BLaER1 (cell line): ENCODE data around the gene HERPUD1.
"Not testable (repeated sequence)": the region's sequence is repeated elsewhere in the genome, so short reads cannot be mapped to it uniquely, and the experiment has no call there.

Experiments used
- H3K27ac ChIP-seq: shearing (Covaris generic); formaldehyde crosslinking; 2 replicates; pipeline ENCODE4 v1.8.1; 2022
- H3K27me3 ChIP-seq: shearing (Covaris generic); formaldehyde crosslinking; 2 replicates; pipeline ENCODE4 v1.8.1; 2022
- H3K36me3 ChIP-seq: shearing (Covaris generic); formaldehyde crosslinking; 2 replicates; pipeline ENCODE4 v1.8.1; 2022
- H3K4me1 ChIP-seq: shearing (Covaris generic); formaldehyde crosslinking; 2 replicates; pipeline ENCODE4 v1.8.1; 2022
- H3K4me2 ChIP-seq: shearing (Covaris generic); formaldehyde crosslinking; 2 replicates; pipeline ENCODE4 v1.8.1; 2022
- H3K4me3 ChIP-seq: shearing (Covaris generic); formaldehyde crosslinking; 2 replicates; pipeline ENCODE4 v1.8.1; 2022
- H3K9ac ChIP-seq: shearing (Covaris generic); formaldehyde crosslinking; 2 replicates; pipeline ENCODE4 v1.8.1; 2022
- H3K9me3 ChIP-seq: shearing (Covaris generic); formaldehyde crosslinking; 2 replicates; pipeline ENCODE4 v1.8.1; 2022
- H4K20me1 ChIP-seq: shearing (Covaris generic); formaldehyde crosslinking; 2 replicates; pipeline ENCODE4 v1.8.1; 2022
- Cebpa-rat ChIP-seq: shearing (Covaris generic); IDR thresholded peaks from 2 replicates; pipeline ENCODE4 v1.8.1; 2022

HERPUD1 gene

GRCh38 chr16:56933828-56934598 is 2.1 kb downstream of the HERPUD1 start:
- peaks cover 66% of the 10 kb centered on the region for H4K20me1 ChIP-seq
- TF ChIP-seq Cebpa-rat = no peak

DNA sequence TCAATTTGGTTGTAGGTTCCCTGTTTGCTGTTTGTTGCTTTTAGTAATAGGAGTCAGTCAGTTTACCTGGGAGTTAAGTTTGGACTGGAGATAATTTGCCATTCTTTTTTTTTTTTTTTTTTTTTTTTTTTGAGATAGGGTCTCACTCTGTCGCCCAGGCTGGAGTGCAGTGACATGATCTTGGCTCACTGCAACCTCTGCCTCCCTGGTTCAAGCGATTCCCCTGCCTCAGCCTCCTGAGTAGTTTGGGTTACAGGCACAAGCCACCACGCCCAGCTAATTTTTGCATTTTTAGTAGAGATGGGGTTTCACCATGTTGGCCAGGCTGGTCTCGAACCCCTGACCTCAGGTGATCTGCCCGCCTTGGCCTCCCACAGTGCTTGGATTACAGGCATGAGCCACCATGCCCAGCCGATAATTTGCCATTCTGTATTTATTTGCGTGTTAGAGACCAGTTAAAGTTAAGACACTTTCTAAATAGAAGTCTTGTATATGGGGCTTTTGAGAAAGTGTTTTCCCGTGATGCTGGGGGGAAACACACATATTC is 2.7 kb downstream of the HERPUD1 start:
- Histone ChIP-seq H3K4me3 (peak overlapping the region; percentile 94), H3K9ac (peak overlapping the region; percentile 99), H3K4me1 (peaks cover 86% of the 10 kb centered on the region)

More at GRCh38 chr16:56933828-56934598, 2.1 kb downstream of the HERPUD1 start:
- peak overlapping the region; percentile 98; the same call in 1 of the 2 replicates for H3K27ac ChIP-seq
- H3K36me3 ChIP-seq = peaks cover 44% of the 10 kb centered on the region
- H3K27me3 ChIP-seq = no peaks in the 10 kb centered on the region
- peak overlapping the region; percentile 94 for H3K4me3 ChIP-seq
- H3K4me1 ChIP-seq = peaks cover 83% of the 10 kb centered on the region
- peak overlapping the region; percentile 94 for H3K4me2 ChIP-seq
- no peaks in the 10 kb centered on the region for H3K9me3 ChIP-seq
- H3K9ac ChIP-seq = peak overlapping the region; percentile 99

GRCh38 chr16:56935201-56935600 is 3.3 kb downstream of the HERPUD1 start:
- Histone ChIP-seq H3K4me1 (peaks cover 86% of the 10 kb centered on the region), H3K27me3 (no peaks in the 10 kb centered on the region), H4K20me1 (peaks cover 78% of the 10 kb centered on the region), H3K9me3 (no peaks in the 10 kb centered on the region), H3K27ac (no peak overlapping the region), H3K4me2 (peak overlapping the region; percentile 94), H3K36me3 (peaks cover 56% of the 10 kb centered on the region), H3K4me3 (peak overlapping the region; percentile 94), H3K9ac (peak overlapping the region; percentile 99; the same call in 1 of the 2 replicates)
- TF ChIP-seq Cebpa-rat = no peak

More for the DNA sequence above, 2.7 kb downstream of the HERPUD1 start:
- peaks cover 72% of the 10 kb centered on the region for H4K20me1 ChIP-seq
- peaks cover 51% of the 10 kb centered on the region for H3K36me3 ChIP-seq
- H3K4me2 ChIP-seq = peak overlapping the region; percentile 94
- H3K9me3 ChIP-seq, H3K27me3 ChIP-seq, H3K27ac ChIP-seq: not testable (repeated sequence)

DNA sequence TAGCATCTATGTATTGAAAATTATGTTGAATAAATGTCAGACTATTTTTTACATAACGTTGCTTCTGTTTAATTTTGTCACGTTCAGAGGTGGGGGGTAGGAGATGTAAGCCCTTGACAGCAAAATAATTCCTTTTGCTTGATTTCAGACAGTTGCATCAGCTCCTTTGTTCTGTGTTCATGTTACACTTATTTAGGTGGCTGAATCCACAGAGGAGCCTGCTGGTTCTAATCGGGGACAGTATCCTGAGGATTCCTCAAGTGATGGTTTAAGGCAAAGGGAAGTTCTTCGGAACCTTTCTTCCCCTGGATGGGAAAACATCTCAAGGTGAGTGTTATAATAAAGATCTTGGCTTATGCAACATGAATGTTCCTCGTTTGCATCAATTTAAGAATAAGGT is 4.5 kb downstream of the HERPUD1 start:
- H3K4me1 ChIP-seq = peaks cover 86% of the 10 kb centered on the region
- H4K20me1 ChIP-seq = peaks cover 90% of the 10 kb centered on the region
- H3K27me3 ChIP-seq = no peaks in the 10 kb centered on the region
- H3K27ac ChIP-seq = no peak overlapping the region; the same call in 1 of the 2 replicates
- no peaks in the 10 kb centered on the region for H3K9me3 ChIP-seq
- no peak overlapping the region for H3K9ac ChIP-seq
- no peak overlapping the region for H3K4me3 ChIP-seq
- H3K4me2 ChIP-seq = peak overlapping the region; percentile 94
- H3K36me3 ChIP-seq = peaks cover 69% of the 10 kb centered on the region
- TF ChIP-seq Cebpa-rat = no peak

DNA sequence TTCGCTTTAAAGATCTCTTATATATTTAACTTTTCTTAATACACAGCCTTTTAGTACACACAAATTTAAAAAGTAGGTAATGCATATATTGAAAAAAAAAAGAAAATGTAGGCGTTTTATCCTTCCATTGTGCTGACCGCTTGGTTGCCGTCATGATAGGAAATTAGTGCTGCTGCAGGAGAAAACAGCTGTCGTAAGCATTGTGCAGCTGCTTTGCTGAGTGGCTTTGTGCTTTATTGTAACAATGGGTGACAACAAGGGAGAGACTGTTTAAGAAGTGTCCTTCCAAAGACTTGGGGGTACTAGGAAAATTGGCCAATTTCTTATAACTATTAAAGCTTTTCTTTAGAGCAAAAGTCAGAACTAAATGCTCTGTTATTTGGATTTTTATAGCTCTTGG is 5.0 kb downstream of the HERPUD1 start:
- H3K36me3 ChIP-seq = peaks cover 73% of the 10 kb centered on the region
- peaks cover 88% of the 10 kb centered on the region for H3K4me1 ChIP-seq
- no peak overlapping the region; the same call in 1 of the 2 replicates for H3K27ac ChIP-seq
- no peak for TF ChIP-seq Cebpa-rat
- no peaks in the 10 kb centered on the region for H3K9me3 ChIP-seq
- H3K4me3 ChIP-seq = no peak overlapping the region
- H4K20me1 ChIP-seq = peaks cover 90% of the 10 kb centered on the region
- H3K27me3 ChIP-seq = no peaks in the 10 kb centered on the region
- no peak overlapping the region for H3K9ac ChIP-seq
- H3K4me2 ChIP-seq = no peak overlapping the region

- Histone ChIP-seq H3K27ac (no peak overlapping the region), H3K4me1 (peaks cover 100% of the 10 kb centered on the region), H3K4me2 (peak overlapping the region; percentile 69)
These were observed 6.9 kb downstream of the HERPUD1 start for GRCh38 chr16:56938664-56939513.

GRCh38 chr16:56939801-56940200 is 7.9 kb downstream of the HERPUD1 start:
- Histone ChIP-seq H3K36me3 (peaks cover 98% of the 10 kb centered on the region), H3K27ac (no peak overlapping the region), H4K20me1 (peaks cover 73% of the 10 kb centered on the region), H3K9ac (no peak overlapping the region), H3K9me3 (no peaks in the 10 kb centered on the region), H3K4me2 (peak overlapping the region; percentile 69; the same call in 1 of the 2 replicates), H3K27me3 (no peaks in the 10 kb centered on the region), H3K4me1 (peaks cover 100% of the 10 kb centered on the region), H3K4me3 (no peak overlapping the region)
- no peak for TF ChIP-seq Cebpa-rat

More at GRCh38 chr16:56938664-56939513, 6.9 kb downstream of the HERPUD1 start:
- Histone ChIP-seq H3K27me3 (no peaks in the 10 kb centered on the region), H3K9me3 (no peaks in the 10 kb centered on the region), H3K9ac (no peak overlapping the region), H4K20me1 (peaks cover 82% of the 10 kb centered on the region), H3K36me3 (peaks cover 92% of the 10 kb centered on the region), H3K4me3 (no peak overlapping the region)
- no peak for TF ChIP-seq Cebpa-rat

DNA sequence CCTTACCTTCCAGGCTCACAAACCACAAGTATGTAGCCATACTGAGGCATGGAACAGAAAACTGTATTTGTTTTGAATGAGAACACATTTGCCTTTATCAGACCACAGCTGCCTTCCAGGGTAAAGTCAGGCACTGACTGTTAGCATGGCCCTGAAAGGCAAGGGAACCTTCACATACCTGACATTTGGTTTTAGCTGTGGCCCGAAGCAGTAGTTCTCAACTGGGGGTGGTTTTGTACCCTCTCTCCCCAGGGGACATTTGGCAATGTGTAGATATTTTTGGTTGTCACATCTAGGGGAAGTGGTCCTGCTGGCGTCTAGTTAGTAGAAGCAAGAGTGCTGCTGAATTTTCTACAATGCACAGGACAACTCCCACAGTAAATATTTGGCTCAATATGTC is 9.2 kb downstream of the HERPUD1 start:
- H3K27me3 ChIP-seq = no peaks in the 10 kb centered on the region
- H4K20me1 ChIP-seq = peaks cover 60% of the 10 kb centered on the region
- peaks cover 96% of the 10 kb centered on the region for H3K36me3 ChIP-seq
- H3K4me3 ChIP-seq = no peak overlapping the region
- peaks cover 99% of the 10 kb centered on the region for H3K4me1 ChIP-seq
- H3K9me3 ChIP-seq = no peaks in the 10 kb centered on the region
- peak overlapping the region; percentile 69 for H3K4me2 ChIP-seq
- peak overlapping the region; percentile 16; the same call in 1 of the 2 replicates for H3K27ac ChIP-seq
- TF ChIP-seq Cebpa-rat = no peak
- peak overlapping the region; percentile 36; the same call in 1 of the 2 replicates for H3K9ac ChIP-seq

GRCh38 chr16:56941856-56942331 is 10.0 kb downstream of the HERPUD1 start:
- Histone ChIP-seq H3K27ac (peak overlapping the region; percentile 67; the same call in 1 of the 2 replicates), H3K9me3 (no peaks in the 10 kb centered on the region), H3K9ac (no peak overlapping the region), H3K4me1 (peaks cover 99% of the 10 kb centered on the region), H3K4me3 (no peak overlapping the region), H3K27me3 (no peaks in the 10 kb centered on the region), H4K20me1 (peaks cover 52% of the 10 kb centered on the region), H3K4me2 (peak overlapping the region; percentile 74), H3K36me3 (peaks cover 96% of the 10 kb centered on the region)
- no peak for TF ChIP-seq Cebpa-rat
